Stimulated activated CD8-positive, alpha-beta memory T cell treated with anti-CD3 and anti-CD28 coated beads, Interleukin-12 subunit alpha, Interleukin-12 subunit beta, amount 100 ng/mL, for 4 hours (primary cell): ENCODE data around the gene SEC31A.

ENCODE experiments used
- DNase-seq: peaks from one replicate; pipeline ENCODE4 v3.0.0-alpha.2; 2020; ENCODE audit warnings: low read depth

SEC31A gene

DNA sequence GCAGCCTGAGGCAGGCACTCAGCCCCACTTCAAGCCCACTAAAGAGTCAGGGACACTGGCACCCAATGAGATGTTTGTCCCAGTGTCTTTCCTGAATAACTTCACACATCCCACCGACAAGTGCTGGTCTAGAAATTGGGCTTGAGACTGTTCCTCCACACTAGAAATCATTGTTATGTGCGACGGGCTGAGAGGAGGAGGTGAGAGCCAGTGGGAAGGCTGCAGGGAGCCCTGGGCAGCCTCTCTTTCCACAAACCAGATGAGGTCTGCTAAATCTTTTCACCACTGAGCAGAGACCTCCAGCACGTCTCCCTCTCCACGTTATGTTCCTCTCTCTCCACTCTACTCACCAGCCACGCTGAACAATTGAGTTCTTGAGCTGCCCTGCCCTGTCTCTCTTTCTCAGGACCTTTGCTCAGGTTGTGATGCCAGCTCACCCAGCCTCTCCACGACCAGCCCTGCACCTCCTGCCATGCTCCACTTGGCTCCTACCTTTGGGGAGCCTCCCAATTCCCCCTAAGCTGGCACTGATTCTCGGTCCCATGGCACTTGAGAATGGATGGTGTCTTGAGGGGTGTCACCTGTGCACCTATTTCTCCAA, 100.8 kb downstream of the SEC31A start:
- no peak for DNase-seq

DNA sequence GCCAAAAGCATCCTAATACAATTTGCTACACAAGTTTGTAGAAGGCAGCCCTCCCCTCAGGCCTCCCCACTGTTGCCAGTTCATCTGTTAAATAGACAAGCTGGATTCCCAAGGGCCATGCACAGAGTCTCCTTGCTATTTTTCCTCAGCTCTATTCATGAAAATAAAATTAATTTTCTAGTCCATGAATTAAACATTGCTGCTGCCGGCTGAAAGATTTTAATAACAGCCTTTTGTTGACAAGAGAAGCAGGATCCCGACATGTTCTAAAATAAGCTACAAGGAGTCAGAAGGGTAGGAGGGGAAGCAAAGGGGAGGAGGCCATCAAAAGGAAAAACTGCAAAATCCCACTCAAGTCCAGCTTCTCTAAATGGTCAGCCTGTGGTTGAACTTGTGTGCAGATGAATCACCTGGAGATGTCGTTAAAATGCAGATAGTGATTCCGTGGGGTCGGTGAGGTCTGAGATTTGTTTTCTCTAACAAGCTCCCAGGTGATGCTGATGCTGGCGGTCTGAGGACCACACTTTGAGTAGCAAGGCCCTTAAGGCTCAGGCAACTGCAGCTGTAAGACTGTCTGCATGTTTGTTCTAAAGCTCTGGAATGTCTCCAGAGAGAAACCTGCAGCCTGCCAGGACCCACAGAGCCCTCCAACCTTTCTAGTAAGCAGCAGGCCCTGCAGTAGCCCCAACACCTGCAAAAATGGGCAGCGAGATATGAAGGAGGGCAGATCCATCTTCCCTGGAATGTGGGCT, 101.8 kb downstream of the SEC31A start:
- no peak for DNase-seq

DNA sequence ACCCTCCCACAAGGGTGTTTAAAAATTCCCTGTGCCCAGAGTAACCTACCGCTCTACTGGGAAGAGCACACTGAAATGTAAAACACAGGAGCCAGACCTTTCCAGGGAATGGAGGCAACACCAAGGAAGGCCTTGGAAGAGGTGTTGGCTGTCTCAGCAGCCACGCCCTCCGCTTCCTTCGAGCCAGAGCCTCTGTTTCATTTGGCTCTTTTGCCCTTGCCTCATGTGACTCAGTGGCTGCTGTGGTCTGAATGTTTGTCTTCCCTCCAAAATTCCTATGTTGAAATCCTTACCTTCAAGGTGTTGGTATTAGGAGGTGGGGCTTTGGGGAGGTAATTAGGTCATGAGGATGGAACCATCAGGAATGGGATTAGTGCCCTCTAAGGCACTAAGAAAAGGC, 103.6 kb downstream of the SEC31A start:
- DNase-seq = no peak

DNA sequence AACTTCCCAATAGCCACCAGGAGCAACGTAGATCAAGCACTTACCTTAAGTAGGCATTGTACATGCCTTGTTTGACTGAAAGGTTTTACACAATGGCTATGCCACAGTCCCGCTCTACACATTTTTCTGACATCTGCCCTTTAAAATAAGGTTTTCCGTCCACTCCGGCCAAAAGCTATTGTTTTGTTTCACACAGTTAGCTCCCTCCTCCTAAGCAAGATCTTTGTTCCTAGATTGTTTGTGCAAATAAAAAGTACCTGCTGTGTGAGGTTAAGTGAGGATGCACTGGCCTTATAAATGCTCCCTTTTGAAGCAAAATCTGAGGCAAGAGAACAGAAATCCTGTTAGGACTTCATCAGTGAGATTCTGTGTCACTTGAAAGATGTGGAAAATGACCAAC, 104.1 kb downstream of the SEC31A start:
- no peak for DNase-seq

DNA sequence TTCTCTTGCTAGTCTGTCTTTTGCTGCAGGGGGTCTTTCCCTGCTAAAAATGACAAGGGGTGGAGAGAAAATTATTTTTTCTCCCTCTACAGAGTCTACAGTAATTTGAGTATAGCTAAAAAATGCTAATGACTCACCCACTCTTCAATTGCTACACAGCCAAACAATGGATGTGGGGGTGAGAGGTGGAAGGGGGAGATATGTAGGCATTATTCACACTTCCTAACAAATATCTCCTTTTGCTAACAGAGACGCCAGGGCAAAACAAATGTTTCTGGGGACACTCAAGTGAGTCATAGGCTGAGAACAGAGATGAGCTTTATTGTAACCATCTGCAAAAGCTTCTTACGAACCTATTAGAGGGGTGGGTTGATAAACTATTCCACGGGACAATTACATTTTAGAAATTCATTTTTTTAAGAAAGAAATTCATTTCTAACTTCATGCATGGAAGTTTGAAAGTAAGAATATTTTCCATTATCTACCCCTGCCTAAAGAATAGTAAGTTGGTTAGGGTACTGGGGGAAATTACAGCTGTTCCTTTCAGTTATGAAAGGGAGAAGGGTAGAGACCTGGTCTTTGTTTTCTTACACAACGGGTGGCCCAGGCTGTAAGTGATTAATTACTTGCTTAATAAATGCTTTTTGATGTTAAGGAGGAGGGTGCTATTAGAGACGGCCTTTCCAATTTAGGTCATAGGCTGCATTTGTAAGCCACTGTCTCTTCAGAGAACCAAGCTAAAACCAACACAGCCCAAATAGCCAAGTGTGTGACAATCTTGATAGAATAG, 105.1 kb downstream of the SEC31A start:
- no peak for DNase-seq

DNA sequence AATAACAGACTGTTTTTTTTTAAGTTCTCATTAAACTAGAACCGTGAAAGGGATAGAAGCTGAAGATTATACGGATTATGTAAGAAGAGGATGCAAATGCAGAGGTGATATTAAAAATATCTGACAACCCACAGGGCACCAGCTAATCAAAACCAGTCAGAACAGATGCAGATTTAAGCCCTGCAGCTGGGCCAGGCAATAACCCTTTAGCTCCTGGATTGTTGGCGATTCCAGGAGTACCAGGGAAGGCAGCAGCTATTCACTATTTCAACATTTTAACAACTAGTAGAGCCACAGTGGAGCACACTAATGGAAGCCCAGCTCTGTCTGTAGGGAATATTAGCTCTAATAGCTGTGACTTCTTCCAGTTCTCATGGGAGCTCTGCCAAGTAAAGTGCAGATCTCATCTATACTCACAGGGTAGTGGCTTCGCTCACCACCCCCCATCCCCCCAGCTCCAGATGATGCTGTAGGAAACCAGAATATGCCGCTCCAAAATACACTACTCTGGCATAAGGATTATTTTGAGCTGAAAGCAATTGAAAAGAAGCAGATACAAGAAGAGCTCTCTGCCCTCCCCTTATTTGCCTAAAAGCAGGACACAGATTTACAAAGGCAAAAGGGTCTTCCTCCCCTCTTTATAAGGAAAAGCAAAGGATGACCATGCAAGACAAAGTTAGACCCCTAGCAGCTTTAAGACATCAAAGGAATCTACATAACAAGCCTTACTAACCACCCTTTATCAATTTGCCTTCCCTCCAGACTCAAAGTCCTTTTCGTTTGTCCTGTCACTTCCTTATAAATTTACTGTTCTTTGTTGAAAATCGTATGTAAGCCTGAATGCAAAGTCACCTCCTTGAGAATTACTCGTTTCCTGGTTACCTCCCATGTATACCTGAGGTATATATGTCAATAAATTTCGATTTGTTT, 106.0 kb downstream of the SEC31A start:
- no peak for DNase-seq

DNA sequence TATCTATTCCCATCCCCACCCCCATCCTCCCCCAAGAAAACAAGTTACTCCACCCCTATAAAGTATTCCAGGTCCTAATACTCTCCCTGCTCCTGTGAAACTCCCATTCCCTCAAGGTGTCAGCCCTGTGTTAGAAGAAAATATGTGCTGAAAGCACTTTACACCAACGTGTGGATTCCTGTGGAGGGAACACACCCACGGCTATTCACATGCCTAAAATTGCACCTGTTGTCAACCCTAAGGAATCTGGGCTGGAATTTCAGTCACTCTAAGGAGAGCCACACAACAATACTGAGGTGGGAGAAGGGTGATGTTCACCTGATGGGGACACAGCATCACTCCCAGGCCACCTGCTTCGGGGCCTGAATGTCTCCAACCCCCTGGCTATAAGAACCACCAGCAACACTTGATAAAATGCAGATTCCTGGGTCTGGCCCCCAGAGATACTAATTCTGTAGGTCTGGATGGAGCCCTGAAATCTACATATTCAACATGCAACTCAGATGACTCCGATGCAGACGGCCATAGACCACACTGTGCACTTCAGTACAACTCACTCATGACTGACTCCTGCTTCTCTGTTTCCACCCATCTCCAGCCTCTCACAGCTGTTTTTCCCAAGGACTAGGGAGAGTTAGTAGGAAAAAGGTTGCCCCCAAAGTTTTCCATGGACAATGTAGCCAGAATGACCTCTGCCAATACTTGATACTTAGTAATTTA, 108.2 kb downstream of the SEC31A start:
- DNase-seq = no peak

DNA sequence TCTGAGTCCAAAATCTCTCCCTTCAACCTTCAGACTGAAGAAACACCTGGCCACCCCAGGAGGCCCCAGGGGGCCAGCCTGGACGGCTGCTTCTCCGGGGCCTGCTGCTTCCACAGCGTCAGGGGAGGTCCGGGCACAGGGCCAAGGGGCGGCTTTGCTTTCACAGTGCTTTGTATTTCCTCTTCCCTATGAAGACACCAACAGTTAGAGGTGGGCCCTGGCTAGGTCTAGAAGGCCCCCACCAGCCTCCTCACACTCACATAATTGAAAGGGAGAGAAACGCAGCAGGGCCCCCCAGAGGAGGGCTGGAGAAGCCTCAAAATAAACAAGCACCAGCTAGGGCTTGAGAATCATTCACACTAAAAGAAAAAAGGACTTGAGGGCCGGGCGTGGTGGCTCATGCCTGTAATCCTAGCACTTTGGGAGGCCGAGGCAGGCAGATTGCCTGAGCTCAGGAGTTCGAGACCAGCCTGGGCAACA, 110.2 kb downstream of the SEC31A start:
- no peak for DNase-seq

DNA sequence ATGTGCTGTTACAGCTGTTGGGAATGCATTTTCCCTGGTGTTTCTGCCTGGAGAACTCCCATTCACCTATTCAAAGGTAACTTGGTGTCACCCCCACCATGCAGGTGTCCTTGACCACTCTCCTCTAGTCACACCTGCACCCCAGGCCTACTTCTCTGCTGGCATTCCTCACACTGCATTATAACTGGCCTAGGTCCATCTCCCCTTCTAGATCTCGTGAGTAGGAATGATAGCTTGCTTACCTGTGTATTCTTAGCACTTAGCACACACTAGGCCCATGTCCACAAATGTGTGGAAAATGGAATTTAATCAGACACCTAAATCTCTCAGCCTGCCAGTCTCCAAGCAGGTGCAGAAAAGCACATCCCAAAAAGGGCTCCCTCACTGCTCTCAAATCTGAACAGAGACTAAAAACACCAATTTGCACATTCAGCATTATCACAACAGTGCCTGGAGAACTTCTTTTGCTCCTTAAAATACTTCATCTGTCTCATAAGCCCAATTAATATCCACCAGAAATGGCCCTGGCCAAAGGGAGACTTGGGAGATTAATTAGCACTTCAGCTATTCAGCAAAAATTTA, 110.7 kb downstream of the SEC31A start:
- DNase-seq = no peak

DNA sequence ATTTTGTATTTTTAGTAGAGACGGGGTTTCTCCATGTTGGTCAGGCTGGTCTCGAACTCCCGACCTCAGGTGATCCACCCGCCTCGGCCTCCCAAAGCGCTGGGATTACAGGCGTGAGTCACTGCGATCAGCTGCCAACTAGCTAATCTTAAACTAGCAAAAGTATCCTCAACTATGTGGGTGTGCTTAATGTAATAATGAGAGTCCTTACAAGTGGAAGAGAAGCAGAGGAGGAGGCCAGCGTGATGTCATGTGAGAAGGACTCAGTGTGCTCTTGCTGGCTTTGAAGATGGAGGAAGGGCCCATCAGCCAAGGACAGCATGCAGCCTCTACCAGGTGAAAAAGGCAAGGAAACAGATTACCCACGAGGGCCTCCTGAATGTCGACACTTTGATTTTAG, 111.9 kb downstream of the SEC31A start:
- DNase-seq = no peak

DNA sequence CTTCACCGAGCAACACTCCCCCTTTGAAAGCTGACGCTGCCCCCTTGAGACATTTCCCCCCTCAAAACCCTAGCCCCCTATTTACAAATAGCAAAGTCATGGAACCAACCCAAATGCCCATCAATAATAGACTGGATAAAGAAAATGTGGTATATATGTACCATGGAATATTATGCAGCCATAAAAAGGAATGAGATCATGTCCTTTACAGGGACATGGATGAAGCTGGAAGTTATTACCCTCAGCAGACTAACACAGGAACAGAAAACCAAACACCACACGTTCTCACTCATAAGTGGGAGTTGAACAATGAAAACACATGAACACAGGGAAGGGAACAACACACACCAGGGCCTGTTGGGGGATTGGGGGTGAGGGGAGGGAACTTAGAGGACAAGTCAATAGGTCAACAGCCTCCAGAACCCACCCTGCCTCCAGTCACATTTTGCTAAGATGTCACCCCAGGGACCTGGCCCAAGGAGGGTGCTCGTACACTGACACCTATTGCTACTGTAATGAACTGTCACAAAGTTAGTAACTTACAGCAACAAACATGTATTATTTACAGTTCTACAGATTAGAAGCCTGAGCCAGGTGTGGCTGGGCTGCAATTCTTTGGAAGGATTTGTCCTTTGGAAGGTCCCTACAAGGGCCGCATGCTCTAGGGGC, 113.0 kb downstream of the SEC31A start:
- DNase-seq = no peak

DNA sequence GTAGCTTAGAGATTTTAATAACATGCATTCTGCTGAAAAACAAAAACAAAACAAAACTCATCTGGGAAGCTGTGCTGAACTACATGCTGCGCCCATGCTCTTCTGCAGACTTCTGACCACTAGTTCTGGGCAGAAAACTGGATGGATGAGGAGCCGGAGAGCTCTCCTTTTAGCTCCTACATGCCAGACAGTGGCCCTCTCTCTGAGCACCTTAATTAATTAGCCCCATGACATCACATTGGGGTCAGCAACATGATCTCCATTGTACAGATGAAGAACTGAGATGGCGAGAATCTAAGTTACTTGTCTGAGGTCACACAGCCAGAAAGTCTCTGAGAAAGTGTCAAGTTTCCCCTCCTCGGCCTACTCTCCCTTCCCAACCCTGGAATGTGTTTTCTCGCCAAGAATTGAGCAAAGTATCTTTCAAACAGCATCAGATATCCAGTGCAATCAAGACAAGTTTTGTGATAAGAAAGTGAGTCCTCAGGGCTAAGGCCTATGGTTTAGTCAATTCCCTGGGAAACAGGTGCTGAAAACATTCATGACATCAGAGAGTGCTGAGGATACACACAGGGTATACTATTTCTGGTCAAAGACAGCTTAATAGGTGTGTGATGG, 113.9 kb downstream of the SEC31A start:
- DNase-seq = no peak

DNA sequence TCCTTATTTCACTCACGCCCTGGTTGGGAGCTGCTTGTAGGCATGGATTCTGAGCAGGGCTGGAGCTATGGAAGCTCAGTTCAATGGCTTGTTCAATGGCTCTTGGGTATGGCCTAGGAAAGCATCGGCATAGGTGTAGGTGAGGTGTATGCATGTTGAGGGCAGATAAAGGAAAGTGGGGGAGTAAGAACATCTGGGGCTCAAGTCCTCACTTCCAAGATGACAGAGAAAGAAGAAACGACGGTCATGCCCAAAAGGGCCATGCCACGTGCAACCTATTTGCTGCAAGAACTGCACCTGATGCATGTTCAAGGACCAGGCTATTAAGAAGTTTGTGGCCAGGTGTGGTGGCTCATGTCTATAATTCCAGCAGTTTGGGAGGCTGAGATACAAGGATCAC, 115.7 kb downstream of the SEC31A start:
- no peak for DNase-seq

DNA sequence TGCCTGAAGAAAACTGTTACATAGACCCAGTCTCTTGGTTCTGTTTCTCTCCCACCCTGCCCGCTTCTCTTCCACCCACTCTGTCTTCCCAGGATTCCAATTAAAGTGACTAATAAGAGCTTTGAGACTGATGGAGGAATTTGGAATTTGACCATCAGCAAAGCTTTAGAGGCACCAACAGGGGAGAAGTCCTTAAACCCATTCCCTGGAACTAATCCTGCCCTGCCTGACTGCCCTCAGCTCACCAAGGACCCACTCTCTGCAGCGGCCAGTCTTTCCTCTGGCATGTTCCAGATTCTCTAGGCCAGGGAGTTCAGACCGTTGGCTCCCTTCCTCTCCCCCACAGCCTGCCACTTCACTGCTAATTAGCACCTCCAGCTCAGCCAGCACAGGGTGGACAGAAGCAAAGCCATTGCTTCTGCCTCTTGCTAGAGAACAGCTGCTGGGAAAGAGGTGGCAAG, 116.2 kb downstream of the SEC31A start:
- DNase-seq = no peak

DNA sequence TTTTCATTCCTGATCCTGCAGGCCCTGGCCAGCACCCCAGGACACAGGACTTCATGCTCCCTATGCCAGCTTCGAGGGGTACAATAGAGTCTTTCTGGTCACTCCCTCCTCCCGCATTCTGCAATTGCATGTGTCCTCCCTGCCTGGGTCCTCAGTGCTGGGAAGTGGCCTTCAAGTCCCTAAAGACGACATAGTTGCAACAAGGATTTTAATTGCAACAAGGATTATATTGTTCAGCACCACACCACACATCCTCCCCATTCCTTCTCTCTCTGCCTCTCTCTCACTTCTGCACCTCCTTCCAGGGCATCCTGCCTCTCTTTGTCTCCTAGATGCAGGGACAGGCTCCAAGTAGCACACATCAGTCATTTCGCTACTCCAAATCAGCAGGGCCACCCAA, 117.9 kb downstream of the SEC31A start:
- DNase-seq = no peak

DNA sequence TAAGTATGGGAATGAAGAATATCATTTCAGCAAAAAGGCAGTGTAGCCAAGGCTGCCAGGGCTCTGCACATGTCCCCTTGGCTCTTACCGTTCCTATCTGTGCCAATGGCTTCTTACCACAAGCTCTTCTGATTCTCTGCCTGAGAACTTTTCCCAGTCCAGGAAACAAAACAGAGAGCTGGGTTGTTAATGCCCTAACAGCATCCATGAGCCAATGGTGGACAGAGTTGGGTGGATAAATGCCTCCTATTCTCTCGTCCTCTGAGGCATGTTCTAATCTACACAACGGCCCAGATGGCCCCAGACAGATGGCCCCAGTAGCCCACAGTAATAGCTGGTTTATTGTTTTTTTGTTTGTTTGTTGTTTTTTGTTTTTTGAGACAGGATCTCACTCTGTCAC, 120.3 kb downstream of the SEC31A start:
- no peak for DNase-seq
